NCI-H748 (cell line): ENCODE data around the gene HCCS.
"Not testable (repeated sequence)": the region's sequence is repeated elsewhere in the genome, so short reads cannot be mapped to it uniquely, and the experiment has no call there.

Source experiments
- DNase-seq: peaks from one replicate; lab custom pipeline; 2025; ENCODE audit not compliant: unreplicated experiment; lab: John Stamatoyannopoulos, UW

Gene HCCS

DNA sequence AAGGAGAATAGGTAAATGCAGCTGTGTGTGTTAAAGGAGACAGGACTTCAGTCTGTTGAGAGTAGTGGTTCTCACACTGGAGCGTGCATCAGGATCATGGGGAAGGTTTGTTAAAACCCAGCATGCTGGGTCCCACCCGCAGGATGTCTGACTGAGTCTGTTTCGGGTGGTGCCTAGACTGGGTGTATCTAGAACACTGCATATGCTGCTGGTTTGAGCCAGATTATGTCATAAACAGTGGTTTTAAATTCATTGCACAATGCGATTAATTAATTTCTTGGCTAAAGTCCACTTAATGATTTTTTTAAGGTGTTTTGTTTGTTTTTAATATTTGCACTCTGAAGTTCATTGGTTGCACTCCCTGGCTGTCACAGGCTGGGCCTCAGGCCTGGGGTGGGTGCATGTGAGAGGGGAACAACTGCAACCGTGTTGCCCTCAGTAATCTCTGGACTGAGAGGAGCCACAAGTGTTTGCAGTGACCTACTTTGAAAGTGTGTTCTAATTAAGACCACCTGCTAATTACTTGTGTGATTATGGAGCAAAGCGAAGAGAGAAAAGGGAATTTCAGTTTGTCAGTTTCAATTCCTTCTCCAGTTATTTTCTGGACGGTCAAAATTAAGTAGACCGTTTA, 8.3 kb downstream of the HCCS start:
- DNase-seq: no peak

DNA sequence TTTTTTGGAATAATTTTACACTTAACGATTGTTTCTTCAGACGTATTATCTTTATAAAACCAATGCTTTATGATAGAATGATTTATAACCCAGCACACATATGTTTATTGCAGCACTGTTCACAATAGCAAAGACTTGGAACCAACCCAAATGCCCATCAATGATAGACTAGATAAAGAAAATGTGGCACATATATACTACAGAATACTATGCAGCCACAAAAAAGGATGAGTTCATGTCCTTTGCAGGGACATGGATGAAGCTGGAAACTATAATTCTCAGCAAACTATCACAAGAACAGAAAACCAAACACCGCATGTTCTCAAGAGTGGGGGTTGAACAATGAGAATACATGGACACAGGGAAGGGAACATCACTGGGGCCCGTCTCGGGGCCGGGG, 12.0 kb downstream of the HCCS start:
- not testable (repeated sequence) for DNase-seq

DNA sequence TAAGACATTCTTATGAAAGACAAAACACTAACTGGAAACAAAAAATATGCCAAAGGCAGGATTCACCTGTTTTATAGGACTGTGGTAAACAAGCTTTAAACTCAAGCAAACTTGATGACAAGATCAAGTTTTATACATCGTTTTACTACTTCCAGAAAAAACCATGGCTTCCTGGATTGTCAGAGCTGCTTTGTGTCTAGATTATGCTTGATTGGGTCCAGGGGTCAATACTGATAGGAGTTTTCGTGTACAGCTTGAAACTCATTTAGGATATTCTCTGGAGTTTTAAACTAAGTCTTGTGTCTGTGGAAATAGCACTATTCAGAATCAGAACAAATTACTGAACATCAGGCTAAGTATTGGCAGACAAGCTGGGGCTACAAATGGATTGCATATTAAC, 13.0 kb downstream of the HCCS start:
- DNase-seq: no peak

DNA sequence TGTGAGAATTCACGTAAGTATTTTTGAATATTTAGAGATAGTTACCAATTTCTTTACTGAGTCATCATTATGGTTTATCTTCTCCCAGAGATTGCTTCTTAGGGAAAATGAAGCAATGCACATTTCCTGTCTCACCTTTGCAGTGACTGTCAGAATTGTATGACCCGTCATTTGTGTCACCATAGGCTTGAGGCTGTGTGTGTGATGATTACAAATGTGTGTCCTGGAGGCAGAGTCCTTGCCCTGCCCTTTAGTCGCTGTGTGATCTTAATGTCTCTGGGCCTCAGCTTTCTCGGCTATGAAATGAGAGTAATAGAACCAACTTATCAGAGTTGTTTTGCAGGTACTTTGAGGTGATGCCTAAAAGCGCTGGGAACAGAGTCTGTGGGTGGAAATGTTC, 13.9 kb downstream of the HCCS start:
- DNase-seq: no peak

DNA sequence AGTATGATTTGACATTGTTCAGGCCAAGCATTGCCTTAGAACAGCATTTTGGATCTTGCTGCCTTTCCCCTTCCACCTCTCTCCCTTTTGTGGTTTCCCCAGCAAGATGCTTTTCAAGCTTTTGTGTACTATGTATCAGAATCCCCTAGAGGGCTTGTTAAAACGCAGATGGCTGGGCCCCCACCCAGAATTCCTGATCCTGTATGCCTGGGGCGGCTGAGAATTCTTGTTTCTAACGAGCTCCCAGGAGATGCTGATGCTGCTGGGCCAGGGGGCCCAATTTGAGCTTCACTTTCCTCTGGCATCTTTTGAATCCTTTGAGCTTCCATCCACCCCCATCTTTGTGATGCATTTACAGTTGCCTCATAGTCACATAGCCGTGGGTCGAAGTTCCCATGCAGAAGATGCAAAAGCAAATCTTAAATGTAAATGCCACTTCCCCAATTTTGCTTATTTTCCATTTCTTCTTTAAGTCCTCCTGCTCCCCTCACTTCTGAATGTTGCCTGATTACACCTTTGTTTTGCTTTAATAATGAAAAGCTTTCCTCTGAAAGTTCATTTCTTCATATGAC, 18.5 kb downstream of the HCCS start:
- no peak for DNase-seq

DNA sequence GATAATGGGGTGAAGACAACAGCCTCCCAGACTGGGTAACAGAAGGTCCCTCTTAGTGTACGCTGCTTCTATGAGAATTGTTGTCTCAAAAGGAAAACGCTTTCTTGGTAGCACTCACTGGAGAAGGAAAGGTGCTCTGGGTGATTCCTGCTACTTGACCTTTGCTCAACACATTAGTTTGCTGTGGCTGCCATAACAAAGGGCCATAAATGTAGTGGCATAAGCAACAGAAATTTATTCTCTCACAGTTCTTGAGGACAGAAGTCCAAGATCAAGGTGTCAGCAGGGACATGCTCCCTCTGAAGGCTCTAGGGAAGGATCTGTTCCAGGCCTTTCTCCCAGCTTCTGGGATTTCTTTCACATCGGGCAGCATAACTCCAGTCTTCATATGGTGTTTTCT, 19.0 kb downstream of the HCCS start:
- DNase-seq: no peak

DNA sequence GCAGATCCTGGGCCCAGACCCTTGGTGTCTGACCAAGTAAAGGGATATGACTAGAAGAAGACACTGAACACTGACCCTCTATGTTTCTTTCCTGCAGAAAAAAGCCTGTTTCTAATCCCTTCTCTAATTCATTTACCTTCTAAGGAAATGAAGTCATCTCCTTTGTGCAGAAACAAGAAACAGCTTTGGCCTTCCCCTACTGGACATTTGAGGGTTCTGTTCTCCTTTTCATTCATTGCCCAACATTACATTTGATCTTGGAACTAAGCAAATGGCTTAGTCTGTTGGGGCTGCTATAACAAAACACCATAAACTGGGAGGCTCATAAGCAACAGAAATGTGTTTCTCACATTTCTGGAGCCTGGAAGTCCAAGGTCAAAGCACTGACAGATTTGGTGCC, 20.0 kb downstream of the HCCS start:
- no peak for DNase-seq

DNA sequence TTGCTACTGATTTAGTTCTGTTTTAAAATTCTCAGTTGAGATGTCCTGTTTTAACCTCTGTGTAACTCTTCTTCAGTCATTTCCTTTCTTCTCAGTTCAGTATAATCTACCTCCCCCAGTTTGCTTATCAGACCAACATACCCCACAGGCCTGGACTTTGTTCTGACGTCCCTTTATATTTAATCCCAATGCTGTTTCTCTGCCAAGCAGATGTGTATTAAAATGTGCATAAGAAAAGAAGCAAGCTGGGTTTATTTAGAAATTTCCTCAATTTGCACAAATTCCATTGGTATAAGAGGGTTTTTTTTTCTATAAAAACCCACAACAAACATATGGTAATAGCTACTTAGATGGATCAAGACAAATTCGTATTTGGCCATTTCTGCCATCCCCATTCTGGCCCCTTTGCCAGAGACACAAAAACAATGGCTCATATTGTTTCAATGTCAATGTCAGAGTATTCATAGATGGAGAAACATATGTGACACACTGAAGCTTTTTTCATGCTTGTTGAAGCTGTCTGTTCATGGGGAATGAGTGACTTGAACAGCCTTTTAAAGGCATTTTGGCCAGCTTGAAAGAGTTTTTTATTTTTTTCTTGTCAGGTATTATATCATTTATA, 24.5 kb downstream of the HCCS start:
- DNase-seq: no peak

DNA sequence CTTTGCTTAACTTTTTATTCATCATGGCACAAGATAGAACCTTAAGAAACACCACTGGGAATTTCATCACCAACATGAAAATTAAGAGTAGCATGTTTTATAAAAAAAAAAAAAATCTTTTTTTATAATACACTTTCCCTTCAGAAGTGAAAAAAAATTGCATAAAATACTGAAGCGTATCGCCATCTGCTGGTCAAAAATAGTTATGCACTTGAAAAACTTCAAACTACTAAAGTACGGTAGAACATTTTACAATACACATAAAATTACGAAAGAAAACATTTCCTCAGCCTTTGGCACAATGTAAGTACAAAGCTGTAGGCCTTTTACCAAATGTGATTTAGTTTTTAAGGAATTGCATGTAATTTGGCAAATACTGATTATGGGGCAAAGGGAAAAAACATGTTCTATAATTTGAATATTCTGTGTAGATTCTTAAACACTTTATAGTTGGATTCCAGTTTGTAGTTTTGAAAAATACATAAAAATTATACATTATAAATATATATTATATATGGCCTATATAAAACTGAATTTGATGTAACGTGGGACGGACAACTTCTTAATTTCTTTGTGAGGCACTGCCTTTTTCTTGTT, 26.5 kb downstream of the HCCS start:
- peak; percentile 21 for DNase-seq

DNA sequence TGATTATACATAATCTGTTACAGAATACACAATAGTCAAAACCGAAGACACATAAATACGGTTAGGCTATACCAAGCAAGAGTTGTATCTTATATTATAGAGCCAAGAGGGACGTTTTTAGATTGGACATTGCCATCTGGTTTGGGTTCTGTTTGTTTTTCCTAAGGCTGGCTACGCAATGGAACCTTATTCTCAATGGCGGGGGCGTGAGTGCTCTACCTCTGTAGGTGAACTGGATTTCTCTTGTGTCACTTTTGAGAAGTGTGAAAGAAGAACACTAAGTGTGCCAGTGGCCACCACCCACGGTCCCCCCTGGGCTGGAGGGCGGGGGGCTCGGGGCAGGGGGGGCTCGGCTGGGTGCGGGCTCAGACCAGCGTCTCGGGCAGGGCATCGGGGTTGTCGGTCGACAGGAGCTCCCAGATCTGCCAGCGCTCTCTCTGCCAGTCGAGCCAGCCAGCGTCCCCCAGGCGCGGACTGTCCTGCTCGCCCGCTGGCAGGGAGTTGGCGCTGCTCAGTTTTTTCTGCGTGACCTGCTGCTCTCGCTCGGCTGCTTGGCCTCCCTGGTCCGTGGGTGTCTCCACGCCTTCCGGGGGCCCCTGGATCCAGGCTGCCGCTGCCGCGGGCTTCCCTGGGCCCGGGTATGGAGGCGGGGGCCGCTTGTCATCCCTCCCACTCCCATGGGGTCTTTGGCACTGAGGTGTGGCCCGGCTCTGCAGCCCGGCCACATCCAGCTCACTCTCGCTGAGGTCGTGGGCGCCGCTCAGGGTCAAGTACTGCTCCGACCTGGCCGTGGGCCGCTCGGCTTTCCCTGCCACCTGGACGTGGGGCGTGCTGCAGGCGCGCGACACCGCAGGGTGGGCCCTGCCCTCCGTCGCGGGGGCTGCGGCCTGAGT, 27.6 kb downstream of the HCCS start:
- DNase-seq: no peak

DNA sequence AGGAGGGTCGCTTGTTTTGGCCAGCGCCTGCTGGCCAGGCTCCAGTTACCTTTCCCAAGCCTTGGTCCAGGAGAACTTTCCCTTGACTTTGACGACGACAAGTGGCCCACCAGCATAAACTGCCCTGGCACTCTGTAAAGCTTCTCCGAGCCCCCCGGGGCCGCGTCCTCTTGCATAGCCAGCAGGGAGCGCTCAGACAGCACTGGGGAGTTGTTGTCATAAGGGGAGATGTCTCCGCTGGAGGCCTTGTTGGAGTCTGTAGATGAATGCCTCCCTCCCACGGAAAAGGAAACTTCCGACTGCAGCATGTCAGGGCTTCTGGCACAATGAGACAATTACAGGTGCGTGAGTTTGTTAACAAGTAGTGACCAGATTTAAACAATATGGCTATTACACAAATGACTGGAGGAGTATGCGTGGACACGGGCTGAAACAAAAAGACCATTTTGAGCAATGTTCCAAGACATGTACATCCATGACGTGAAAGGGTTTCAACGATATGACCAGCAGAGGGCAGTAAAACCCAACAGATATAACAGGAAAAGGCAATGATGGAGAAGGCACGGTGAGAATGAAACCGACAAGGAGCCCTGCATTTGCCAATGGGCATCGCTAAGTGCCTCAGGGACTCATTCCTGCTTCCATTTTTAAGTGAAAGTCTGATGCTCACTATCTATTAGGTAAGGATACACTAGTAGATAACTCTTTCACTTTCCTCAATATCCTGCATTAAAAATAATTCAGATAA, 33.0 kb downstream of the HCCS start:
- DNase-seq: peak; percentile 85

DNA sequence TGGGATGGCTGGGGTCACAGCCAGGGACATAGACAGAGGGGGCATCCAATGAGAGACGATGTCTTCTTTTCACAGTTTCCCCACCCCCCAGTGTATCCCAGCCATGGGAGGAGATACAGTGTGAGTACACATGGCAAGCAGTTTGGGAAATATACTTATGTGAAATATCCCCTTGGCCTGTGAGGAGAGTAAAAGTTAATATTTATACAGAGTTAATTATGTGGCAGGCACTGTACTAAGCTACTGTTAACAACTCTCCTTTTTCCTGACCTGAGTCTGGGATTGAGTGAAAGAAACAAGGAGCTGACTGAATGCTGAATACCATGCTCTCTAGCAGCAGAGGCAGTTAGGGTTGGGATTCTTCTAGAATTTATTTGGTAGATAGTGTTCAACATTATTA, 35.3 kb downstream of the HCCS start:
- no peak for DNase-seq

DNA sequence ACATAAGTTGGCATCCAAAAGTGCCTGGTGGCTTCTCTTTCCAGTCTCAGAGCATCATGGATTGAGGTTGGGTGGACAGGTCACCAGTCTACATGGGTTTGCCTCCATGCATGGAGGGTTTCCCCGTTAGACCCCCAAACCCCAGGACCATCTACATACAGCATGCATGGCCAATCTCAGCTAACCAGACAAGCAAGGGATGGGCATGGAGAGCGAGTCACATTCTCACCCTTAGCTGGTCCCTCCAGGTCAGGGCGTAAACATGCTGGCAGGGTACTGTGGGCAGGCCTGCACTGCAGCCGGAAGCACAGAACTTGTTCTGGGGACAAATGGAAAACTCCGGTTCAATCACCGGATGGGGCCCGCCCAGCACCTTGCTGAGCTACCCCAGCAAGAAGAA, 37.3 kb downstream of the HCCS start:
- no peak for DNase-seq

DNA sequence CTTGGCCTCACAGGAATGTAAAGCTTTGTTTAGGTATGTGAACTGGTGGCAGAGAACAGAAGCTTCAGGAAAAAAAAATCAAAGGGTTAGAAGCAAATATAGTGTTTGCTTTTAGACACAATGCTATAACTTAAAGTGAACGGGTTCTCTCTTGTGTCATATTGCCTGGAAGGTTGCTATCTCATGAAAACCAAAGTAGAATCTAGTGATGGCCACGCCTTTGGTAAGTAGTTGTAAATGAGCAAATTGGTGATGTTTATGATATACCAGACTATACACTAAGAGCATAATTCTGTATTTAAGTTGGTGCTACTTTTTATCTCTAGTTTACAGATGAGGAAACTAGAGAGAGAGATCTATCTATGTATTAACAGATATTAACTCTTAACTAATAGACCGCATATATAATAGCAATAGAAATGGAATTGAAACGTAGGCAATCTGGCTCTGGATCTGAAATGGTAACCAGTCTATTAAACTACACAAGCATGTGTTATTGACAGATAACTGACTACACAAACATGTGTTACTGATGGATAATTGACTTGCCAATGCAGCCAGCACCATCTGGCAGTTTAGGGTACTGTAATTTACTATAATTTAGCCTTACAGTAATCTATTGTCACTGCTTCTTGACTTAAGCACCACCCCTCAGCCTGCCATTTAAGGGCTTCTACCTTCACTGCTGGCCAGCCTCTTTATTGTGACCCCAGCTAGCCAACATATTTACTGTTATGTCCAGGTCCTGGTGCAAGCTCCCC, 40.8 kb downstream of the HCCS start:
- peak; percentile 93 for DNase-seq

DNA sequence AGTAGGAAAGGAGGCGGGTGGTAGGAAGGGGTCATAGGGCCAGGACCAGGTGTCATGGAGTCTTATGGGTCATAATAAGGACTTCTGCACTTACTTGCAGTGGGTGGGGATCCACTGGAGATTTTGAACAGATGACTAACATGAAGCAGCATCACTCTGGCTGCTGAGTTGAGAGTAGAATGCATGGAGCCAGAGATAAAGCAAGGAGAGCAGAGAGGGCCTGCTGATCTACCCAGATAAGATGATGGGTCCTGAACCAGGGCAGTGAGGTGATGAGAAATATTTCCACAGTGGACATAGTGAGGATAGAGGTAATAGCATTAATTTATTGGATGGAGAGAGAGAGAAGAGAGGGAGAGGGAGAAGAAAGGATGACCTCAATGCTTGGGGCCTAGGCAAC, 48.0 kb downstream of the HCCS start:
- no peak for DNase-seq

DNA sequence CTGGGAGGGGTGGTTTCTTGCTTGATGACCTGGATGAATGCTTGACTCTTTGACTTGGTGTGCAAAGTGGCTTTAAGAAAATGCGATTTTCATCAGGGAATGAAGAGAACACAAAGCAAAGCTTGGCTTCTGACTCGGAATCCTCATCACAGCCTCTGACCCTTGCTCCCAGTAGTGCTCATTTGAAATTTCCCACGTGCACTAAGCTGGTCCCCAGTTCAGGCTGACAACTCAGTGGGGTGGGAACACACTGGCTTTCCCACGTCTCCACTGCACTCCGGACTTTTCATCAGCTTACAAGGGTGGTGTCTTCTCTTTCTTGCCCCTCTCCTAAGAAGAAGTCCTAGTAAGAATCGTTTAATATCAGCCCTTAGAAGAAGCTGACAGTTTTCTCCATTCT, 53.3 kb downstream of the HCCS start:
- no peak for DNase-seq

DNA sequence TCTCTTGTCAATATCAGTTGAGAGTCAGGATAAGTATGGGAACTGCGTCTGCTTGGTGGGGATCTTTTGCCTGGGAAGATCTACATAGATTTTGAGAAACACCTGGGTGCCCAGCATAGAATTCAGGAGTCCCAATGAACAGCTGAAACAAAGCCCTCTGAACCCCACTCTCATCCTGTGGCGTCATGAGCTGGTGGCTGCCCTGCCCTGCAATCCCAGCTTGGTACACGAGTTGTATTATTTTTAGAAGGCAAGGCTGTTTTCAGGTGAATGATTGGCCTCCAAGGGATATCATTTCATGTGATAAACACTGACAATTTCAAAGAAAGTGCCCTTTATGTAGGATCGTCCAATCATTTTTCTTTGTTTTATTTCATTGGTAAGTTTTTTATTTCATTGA, 60.8 kb downstream of the HCCS start:
- DNase-seq: no peak

DNA sequence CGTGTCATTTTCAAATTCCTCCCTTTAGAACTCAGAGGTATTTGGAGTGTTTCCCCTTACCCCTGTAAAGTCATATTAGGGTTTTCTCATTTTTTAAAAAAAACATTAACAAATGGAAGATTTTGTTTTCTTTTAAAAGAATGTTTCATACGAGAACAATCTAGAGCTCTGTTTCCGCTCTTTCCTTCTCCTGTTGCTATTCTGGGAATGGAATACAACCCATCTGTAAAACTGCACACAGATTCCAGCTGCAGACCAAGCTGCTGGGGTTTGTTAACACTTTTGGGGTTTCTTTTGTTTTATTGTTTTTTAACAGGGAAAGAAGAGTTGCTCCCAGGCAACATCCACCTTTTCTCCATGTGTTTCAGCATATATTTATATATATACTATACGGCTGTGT, 61.3 kb downstream of the HCCS start:
- DNase-seq: no peak
